ENCODE measurements around the gene FGFR2.

Gene FGFR2

DNA sequence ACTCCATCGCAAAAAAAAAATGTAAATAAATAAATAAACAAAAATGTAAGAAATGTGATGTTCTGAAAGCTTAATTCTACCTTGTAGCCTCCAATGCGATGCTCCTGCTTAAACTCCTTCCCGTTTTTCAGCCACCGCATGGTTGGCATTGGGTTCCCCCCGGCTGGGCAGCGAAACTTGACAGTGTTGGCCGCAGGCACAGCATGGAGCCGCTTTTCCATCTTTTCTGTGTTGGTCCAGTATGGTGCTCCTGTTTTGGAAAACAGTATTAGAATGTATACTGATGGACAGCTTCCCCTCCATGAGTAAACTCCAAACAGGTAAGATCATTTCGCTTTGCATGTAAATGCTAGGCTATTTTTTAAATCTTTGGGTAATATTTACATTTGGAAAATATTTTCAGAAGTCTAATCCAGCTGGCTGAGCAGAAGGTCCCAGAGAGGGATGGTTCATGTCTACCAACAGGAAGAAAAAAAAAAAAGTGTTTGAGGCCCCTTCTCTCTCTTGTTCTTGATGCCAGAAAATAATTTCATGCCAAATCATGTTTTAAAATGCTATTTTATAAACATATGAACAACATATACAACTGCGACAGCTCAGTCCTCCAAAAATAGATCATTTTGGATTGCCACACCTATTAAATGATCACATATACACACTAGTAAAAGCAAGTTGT, 46.9 kb downstream of the FGFR2 start:
- DNase-seq: no peak

DNA sequence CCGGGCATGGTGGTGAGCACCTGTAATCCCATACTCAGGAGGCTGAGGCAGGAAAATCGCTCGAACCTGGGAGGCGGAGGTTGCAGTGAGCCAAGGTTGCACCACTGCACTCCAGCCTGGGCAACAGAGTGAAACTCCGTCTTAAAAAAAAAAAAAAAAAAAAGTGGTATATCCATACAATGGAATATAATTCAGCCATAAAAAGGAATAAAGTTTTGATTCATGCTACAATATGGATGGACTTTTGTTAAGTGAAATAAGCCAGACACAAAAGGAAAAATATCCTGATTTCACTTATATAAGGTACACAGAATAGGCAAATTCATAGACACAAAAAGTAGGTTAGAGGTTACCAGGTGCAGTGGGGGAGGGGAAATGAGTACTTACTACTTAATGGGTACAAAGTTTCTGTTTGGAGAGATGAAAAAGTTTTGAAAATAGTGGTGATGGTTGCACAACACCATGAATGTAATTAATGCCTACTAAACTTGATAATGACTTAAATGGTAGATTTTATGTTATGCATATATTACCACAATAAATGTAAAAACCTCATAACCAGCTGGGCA, 53.9 kb downstream of the FGFR2 start:
- DNase-seq: no peak

DNA sequence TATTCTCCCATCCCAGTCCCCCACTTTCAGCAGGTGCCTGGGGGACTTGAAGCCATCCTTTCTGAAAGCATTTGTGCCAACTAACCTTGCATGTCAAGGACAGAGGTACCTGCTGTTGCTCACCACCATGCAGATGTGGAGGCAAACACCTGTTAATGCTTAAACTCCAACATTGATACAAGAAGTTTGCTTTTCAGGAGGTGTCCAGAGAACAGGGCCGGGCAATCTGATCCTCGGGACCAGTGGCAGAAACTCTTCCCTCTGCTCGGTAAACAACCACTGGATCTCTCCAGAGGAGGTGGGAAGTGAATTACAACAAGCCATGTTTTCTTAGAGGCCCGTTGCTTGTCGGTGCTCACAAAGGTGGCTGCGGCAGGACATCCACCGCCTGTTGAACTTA, 54.7 kb downstream of the FGFR2 start:
- DNase-seq: no peak

- no peak for DNase-seq
Measured at GRCh38 chr10:121541450-121542120, 56.7 kb downstream of the FGFR2 start.

DNA sequence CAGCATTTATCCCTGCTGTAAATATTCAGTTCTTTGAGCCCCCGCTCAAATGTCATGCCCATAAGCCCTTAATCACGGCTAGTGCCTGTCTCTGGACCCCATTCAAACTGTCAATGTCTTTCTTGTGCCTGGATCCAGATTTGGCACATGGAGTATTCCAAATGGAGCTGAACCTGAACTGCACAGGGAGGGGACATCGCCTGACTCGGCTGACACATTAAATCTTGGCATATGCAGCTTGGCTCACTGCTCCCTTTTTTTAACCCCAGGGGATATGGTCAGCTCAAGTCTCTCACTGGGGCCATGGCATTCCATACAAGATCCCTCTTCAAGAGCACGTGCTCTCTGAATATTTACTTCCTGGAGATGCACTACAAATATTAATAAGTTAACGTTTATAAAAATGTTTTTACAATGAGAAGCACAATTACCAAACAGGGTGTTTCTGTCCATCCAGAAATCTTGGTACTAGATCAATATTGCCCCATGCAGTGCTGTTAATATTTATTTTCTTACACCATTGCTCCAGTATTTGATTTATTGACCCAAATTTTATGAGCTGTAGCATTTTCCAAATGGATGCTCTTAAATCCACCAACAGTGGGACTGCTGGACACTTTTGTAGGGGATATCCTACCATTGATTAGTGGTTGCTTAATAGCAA, 57.4 kb downstream of the FGFR2 start:
- DNase-seq: no peak

GRCh38 chr10:121539786-121540185, 58.5 kb downstream of the FGFR2 start:
- DNase-seq: no peak

DNA sequence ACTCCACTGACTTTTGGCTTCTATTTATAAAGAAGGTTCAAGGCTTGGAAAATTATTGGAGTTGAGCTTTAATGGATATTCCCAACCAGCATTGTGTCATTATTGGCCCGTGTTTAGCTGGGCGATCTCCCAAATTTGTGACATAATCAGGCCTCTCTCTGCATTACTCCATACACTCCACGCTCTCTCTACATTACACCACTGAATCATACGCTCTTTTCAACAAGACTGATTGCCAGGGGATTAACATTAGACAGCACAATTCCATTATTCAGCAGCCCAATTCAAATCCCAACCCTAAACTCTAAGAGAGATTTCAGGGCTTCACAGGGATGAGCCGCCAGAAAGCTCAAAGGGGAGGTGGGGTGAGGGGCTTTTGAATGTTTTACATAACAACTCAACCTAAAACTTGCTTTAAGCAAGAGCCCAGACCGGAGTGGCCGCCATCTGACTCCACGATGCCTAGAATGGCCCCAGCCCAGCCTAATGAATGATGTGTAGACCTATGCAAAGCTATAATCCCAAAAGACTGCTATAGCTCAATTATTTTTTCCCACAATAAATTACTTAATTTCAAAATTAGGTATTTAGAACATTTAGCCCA, 61.8 kb downstream of the FGFR2 start:
- no peak for DNase-seq

- no peak for DNase-seq
Measured at GRCh38 chr10:121535381-121535780, 62.9 kb downstream of the FGFR2 start.

- DNase-seq: no peak
Measured at GRCh38 chr10:121532292-121532864, 65.9 kb downstream of the FGFR2 start.

DNA sequence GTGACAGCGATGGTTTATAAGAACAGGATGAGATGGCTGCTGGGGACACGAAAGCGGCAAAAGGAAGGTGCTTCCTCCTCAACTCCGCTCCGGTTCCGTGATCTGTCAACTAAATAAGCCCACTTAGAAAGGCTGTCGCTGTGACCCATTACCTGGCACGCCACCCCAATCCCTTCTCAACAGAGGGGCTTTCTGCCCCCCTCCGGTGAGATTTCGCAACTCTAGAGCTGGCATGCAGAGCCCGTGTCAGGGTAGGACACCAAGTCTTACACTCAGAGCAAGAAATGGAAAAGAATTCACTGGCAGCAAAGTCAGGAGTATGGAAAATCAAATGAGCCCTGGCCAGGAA, 66.4 kb downstream of the FGFR2 start:
- DNase-seq: no peak

GRCh38 chr10:121531076-121531829, 67.0 kb downstream of the FGFR2 start:
- DNase-seq: no peak

- no peak for DNase-seq
Measured at GRCh38 chr10:121530481-121531075, 67.7 kb downstream of the FGFR2 start.

- no peak for DNase-seq
Measured at GRCh38 chr10:121527690-121528089, 70.6 kb downstream of the FGFR2 start.

GRCh38 chr10:121526801-121527221, 71.4 kb downstream of the FGFR2 start:
- DNase-seq: no peak

DNA sequence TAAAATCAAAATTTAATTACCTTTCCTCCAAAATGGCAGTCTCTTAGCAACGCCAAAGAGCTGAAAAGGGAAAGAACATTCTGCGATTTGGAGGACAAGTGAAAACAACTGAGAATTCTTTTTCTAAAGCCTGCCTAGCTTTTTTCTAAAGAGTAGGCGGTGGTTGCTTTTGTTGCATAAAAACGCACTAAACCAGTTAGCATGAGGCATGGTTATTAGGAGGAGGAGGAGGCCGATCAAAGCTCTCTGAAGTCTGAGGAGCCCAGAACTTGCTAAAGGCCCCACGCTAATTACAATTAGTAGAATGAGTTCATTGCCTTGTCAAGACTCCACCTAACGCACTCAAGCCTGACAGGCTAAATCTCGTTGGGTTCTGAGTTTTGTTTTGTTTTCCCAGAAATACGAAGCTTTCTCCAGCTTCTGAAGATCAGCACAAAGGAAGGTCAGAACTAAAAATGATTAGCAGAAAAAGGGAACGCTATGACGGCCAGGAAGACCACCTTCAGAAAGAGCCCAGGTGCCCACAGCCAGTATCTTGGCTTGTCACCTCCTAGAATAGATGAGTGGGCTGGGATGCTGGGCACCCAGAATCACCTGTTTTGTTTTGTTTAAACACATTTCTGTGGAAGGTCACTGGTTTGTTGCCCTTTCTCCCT, 72.0 kb downstream of the FGFR2 start:
- no peak for DNase-seq

DNA sequence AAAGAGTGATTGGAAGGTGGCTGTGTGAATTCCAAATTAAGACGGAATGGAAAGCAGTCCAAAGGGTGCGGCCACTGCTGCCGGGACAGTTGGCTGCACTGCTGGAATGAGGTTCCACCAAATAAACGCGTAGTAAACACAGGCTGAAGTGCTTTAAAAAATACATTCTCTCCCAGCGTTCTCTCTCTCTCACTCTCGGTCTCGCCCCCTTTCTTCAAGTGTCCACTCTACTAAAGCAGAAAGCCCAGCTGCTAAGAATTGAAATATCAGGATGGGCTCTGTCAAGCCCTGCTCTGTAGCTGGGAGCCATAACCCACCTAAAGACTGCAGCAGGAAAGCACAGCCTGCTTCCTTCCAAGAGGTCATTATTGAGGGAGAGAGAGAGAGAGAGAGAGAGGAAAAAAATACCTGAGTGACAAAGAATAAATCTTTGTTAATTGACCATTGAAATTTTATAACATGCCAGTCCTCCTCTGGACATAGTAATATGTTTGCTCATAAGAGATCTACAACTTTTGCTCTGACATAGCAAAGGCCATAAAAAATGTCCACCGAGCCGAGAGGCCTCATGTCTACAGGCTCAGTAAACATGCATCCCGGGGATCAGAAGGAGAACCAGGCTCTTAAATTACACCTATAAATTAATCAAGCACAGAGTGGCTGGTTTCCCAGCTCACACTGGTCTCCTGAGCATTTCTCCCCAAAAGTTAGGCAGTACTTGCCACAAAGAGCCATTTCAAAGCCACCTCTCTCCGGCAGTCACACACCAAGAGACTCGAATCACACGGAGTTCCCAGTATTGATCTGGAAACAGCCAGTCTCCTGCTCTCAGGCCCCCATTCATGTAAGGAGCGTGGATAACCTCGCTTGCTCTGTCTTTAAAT, 72.8 kb downstream of the FGFR2 start:
- DNase-seq: no peak

- DNase-seq: no peak
Measured at GRCh38 chr10:121524157-121524817, 74.0 kb downstream of the FGFR2 start.

DNA sequence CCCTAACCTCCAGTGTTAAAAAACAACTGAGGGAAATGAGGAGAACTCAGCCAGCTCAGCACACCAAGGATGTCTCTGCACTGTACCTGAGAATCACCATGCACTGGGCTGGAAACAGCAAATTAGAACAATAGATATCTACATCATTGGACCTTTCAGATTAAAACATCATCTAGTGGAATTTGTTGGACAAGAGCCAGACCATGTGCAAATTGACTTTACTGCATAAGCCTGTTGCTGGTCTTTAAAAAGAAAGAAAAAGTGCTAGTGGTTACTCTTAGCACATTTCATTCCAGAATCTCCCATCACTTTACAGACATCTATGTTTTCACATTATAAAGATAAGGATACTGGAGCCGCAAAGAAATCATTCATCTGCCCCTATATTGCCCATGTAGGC, 75.4 kb downstream of the FGFR2 start:
- no peak for DNase-seq

- no peak for DNase-seq
Measured at GRCh38 chr10:121521794-121522556, 76.3 kb downstream of the FGFR2 start.

All from CD4-positive, alpha-beta T cell treated with Interleukin-4 for 4 hours (primary cell).